Measurements from ENCODE around the gene DNA2. TPM values are rescaled to one million over a fixed set of nuclear protein-coding genes. Genes with fewer than 3 reads are reported as not detected.
"Not testable (repeated sequence)": the region's sequence is repeated elsewhere in the genome, so short reads cannot be mapped to it uniquely, and the experiment has no call there.

DNA2 gene, protein sequence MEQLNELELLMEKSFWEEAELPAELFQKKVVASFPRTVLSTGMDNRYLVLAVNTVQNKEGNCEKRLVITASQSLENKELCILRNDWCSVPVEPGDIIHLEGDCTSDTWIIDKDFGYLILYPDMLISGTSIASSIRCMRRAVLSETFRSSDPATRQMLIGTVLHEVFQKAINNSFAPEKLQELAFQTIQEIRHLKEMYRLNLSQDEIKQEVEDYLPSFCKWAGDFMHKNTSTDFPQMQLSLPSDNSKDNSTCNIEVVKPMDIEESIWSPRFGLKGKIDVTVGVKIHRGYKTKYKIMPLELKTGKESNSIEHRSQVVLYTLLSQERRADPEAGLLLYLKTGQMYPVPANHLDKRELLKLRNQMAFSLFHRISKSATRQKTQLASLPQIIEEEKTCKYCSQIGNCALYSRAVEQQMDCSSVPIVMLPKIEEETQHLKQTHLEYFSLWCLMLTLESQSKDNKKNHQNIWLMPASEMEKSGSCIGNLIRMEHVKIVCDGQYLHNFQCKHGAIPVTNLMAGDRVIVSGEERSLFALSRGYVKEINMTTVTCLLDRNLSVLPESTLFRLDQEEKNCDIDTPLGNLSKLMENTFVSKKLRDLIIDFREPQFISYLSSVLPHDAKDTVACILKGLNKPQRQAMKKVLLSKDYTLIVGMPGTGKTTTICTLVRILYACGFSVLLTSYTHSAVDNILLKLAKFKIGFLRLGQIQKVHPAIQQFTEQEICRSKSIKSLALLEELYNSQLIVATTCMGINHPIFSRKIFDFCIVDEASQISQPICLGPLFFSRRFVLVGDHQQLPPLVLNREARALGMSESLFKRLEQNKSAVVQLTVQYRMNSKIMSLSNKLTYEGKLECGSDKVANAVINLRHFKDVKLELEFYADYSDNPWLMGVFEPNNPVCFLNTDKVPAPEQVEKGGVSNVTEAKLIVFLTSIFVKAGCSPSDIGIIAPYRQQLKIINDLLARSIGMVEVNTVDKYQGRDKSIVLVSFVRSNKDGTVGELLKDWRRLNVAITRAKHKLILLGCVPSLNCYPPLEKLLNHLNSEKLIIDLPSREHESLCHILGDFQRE
- total RNA-seq, result 3.5 TPM

DNA sequence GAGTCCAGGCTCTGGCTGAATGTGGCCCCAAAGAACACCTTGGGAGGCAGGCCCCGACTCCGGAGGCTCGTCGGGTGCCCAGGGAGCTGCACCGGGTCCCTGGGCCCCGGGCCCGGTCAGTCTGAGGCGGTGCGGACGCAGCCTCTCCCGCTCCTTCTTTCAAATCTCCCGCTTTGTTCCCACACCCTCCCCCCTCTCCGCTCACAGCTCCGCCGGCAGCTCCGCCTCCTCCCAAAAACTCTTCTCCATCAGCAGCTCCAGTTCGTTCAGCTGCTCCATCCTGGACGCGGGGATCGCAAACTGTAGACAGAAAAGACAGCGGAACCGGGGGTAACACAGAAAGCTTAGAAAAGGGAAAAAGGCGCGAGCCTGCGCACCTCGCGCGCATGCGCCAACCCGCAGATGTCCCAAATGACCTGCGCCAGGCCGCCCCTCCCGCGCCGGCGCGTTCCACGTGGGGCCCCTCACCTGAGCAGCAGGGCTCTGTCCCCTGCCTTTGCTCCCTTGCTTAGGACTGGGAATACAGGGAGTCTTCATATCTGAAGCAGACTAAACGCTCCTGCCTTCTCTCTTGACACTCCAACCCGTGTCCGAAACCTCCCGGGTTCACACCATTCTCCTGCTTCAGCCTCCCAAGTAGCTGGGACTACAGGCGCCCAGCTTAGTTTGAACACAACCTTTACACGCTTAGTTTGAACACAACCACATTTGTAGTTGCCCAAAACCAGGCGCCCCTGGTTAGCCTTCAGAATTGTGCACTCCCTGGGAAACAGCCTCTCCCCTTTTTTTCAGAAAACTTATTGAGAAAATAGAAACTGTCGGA, at the start of gene DNA2:
TSS of gene DNA2 (minus strand) at position 388 of the 823 bp plus-strand sequence. CDS start at position 279, 109 bp downstream.
- peak; percentile 80 for DNase-seq (ENCODE audit: low spot score)
- peak; percentile 92 for ATAC-seq

DNA sequence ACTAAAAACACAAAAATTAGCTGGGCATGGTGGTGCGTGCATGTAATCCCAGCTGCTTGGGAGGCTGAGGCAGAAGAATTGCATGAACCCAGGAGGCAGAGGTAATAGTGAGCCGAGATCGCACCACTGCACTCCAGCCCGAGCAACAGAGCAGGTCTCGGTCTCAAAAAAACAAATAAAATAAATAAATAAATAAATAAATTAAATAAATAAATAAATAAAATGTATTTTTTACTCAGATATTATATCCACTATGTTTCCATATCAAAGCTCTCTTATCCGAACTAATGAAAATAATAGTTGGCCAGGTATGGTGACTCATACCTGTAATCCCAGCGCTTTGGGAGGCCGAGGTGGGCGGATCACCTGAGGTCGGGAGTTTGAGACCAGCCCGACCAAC, 46.8 kb upstream of the DNA2 start:
- DNase-seq (ENCODE audit: low spot score); ATAC-seq: not testable (repeated sequence)

DNA sequence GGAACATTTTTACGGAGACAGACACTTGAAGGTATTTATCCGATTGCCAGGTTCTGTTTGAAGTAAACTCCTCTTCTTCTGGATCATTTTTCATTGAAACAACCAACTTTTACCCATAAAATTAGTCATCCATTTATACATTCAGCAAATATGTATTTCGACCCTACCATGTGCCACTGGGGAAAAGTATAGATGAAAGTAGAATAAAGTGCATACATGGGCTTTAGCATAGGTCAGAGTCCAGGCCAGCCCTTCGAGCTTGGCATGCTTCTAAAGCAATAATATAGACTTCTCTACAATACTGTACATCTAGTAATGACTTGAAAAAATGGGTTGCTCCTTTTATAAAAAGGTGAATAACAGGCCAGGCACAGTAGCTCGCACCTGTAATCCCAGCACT, 45.4 kb upstream of the DNA2 start:
- DNase-seq (ENCODE audit: low spot score) (no peak), ATAC-seq (no peak)

DNA sequence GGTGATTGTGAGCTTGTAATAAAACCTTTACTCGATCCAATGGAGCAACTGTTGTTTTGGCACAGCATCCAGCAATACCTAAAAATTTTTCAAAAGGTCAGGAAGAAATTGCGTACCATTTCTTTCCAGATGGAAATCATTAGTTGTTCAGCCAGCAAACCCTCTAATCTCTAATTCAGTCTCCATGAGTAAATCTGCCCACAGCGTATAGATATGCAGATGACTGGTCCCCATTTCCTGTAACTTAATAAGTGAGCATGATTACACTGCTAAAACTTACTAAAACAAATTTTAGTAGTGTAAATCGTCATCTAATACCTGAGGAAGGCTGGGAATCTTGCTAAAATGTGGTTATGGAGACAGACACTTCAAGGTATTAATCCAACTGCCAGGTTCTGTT, 45.0 kb upstream of the DNA2 start:
- DNase-seq (ENCODE audit: low spot score) (no peak), ATAC-seq (no peak)

DNA sequence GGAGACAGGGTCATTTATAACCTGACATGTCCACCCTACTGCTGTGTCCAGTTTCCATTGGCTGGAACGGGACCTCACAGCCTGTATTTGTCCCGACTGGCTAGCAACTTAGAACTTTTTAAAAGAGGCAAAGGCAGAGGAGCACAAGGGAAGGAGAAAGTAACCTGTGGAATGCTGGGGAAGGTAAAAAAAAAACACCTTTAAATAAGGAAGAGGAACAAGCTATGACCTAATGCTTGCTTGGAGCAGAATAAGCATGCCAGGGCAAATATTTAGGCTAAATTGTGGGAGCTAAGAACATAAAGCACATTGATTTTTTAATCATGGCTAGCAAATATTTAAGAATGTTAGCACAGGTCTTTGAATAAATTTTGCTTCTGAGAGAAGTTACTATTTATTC, 44.4 kb upstream of the DNA2 start:
- not testable (repeated sequence) for ATAC-seq
- peak; percentile 5 for DNase-seq (ENCODE audit: low spot score)

DNA sequence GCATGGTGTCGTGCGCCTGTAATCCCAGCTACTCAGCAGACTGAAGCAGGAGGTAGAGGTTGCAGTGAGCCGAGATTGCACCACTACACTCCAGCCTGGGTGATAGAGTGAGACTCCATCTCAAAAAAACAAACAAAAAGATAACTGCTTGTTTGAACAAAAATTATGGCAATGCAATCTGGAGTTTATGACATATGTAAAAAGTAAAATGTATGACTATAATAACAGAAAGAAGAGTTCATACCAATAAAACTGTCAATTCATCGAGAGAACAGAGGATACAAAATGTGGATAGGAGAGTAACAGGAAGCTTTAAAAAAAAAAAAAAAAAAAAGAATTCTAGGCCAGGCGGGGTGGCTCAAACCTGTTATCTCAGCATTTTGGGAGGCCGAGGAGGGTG, 36.3 kb upstream of the DNA2 start:
- no peak for ATAC-seq
- DNase-seq (ENCODE audit: low spot score), result no peak

DNA sequence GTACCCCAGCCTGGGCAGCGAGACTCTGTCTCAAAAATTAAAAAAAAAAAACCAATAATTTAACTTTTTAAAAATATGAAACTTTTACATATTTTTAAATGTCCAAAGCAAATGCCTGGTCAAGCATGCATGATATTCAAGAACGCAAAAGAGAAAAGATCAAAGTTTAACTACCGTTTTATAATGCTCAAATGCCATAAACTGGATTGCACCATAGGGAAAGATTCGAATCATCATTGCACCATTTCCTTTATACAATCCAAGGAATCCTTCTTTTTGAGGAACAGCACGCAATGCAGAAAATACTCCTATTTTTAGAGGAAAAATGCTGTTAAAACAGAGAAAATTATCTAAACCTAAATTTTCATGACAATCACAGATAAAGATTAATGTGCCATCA, 34.6 kb upstream of the DNA2 start:
- DNase-seq (ENCODE audit: low spot score), result no peak
- no peak for ATAC-seq

DNA sequence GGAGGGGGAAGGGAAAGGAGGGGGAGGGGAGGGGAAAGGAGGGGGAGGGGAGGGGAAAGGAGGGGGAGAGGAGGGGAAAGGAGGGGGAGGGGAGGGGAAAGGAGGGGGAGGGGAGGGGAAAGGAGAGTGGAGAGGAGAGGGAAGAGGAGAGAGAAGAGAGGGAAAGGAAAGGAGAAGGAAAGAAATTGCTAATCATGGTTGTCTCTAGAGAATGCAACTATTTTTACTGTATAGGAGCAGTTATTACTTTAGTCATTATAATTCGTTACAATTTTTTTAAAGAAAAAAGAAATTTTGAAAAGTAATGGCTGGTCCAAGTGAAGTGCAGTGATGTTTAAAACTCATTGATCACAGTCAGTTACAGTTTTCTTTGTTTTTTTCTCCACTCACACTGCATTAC, 31.1 kb upstream of the DNA2 start:
- ATAC-seq (no peak), DNase-seq (ENCODE audit: low spot score) (no peak)

DNA sequence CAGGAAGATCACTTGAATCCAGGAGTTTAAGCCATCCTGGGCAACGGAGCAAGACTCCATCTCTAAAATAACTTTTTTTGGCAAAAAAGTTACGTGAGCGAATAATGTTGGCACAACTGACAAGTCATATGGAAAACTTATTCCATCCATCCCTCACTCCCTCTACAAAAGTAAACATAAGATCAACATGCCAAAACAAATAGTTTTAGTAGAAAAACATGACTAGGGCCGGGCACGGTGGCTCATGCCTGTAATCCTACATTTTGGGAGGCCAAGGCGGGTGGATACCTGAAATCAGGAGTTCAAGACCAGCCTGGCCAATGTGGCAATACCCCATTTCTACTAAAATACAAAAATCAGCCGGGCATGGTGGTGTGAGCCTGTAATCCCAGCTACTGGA, 29.9 kb upstream of the DNA2 start:
- DNase-seq (ENCODE audit: low spot score), result peak; percentile 10
- no peak for ATAC-seq

DNA sequence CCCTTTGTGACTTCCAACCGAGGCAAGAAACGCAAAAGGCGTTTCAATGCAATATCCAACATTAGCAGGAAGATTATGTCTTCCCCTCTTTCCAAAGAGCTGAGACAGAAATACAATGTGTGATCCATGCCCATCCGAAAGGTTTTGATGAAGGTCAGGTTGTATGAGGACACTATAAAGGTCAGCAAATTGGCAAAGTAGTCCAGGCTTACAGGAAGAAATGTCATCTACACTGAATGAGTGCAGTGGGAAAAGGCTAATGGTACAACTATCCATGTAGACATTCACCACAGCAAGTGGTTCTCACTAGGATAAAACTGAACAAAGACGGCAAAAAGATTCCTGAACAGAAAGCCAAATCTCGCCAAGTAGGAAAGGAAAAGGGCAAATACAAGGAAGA, 27.8 kb upstream of the DNA2 start:
- ATAC-seq (no peak), DNase-seq (ENCODE audit: low spot score) (peak; percentile 6)

DNA sequence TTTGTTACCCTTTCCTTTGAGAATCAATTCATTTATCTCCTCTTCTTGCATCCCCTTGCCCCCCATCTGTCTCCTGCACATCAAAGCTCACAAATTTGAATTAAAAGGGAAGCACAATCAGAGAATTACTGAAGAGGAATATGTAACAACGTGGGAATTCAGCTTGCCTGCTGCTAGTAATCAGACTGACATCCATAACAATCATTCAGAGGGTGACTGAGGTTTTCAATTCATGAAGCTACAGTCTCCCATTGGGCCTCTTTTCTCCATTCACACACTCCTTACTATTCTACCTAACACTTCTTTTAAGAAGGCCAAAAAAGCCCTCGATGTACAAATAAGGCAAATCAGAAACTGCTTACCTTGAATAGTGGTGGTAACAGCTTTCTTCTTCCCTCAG, 24.3 kb upstream of the DNA2 start:
- DNase-seq (ENCODE audit: low spot score) (no peak), ATAC-seq (no peak)

DNA sequence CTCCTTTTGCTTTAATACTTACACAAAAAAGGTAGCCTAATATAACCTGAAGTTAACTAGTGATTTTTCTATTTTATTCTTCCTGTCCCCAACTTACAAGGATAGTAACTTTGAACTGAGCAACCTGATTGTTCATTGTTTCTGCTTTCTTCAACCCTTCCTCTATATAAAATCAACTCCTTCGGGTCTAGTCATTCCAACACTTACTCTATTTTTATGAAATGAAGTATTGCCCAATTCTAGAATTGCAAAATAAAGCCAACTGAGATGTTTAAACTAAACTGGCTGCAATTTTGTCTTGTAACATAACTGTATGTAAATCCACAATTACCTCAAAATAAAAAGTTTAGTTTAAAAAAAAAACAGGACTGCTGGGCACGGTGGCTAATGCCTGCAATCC, 20.3 kb upstream of the DNA2 start:
- DNase-seq (ENCODE audit: low spot score) (no peak), ATAC-seq (no peak)

DNA sequence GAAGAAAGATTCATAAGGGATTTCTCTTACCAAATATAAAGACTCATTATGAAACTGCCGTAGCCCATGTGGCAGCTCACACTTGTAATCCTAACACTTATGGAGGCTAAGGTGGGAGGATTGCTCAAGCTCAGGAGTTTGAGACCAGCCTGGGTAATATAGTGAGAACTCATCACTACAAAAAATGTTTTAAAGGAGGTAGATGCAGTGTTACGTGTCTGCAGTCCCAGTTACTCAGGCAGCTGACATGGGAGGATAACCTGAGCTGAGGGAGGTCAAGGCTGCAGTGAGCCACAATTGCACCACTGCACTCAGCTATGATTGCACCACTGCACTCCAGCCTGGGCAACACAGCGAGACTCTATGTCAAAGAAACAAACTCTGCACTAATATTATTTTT, 18.1 kb upstream of the DNA2 start:
- peak; percentile 54 for ATAC-seq

DNA sequence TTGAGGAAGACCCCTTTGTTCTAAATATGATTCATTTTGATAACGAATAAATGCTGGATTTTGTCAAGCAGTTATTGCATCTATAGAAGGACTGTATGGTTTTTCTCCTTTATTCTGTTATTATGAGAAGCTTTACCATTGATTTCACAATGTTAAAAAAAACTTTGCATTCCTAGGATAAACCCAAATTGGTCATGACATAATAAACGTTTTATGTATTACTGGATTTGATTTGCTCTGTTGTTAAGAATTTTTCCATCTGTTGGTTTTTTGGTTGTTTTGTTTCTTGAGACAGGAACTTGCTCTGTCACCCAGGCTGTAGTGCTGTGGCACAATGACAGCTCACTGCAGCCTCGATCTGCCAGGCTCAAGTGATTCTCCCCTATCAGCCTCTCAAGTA, 2.2 kb upstream of the DNA2 start:
- DNase-seq (ENCODE audit: low spot score), result no peak
- no peak for ATAC-seq

More for the DNA sequence above, 18.1 kb upstream of the DNA2 start:
- no peak for DNase-seq (ENCODE audit: low spot score)

DNA sequence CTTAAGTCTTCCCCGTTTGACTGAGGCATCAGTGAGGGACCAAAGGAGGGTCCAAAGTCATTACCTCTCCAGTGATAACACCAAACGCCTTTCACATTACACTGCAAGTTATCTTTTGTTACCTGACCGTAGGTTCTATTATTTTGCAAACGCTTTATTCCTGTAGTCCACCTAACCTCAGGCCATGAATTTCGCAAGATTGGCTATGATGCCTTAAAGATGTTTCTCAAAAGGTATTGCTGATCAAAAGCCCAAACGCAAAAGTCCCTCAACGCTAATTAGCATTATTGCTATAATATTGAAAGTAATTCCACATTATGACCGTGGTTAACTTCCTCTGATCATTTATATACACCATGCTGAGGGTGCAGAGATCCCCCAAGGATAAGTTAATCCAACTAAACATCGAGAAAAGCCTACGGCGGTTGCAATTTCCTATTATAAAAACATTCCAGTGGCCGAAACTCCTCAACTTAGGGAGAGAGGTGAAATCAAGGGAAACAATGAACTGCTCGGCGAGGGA, 649 bp downstream of the DNA2 start:
- DNase-seq (ENCODE audit: low spot score), result no peak
- no peak for ATAC-seq

DNA sequence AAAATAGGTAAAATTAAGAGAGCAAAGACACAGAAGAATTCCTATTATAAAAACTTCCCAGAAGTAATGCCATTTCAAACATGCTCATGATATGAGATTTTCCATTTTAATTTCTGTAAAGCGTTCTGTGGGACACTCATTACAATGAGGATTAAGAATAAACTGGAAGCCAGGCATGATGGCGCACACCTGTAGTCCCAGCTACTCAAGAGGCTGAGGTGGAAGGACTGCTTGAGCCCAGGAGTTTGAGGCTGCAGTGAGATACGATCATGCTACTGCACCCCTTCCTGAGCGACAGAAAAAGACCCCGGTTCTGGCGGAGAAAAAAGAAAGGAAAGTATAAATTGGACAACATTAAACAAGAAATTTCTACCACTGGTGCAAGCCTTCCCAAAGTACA, 1.5 kb downstream of the DNA2 start:
- no peak for DNase-seq (ENCODE audit: low spot score)
- no peak for ATAC-seq

DNA sequence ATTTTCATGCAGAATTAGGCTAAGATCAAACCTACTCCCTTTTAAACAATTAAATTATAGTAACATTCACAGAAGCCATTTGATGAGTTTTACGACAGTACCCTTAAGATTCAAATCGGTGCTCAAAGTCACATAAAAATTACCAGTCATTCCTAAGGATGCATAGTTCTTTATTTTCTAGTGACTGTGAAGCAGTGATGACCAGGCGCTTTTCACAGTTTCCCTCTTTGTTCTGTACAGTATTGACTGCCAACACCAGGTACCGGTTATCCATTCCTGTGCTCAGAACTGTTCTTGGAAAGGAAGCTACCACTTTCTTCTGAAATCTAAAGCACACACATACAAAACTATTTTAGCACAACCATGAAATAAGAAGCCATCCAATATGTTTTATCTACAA, 1.9 kb downstream of the DNA2 start:
- no peak for DNase-seq (ENCODE audit: low spot score)
- ATAC-seq, result no peak

DNA sequence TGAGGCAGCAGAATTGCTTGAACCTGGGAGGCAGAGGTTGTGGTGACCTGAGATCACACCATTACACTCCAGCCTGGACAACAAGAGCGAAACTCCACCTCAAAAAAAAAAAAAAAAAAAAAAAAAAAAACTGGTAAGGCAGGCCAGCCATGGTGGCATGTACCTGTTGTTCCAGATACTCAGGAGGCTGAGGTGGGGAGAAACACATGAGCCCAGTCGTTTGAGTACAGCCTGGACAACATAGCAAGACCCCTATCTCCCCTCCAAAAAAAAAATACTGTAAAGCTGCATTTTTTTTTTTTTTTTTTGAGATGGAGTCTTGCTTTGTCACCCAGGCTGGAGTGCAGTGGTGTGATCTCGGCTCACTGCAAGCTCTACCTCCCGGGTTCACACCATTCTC, 7.0 kb downstream of the DNA2 start:
- DNase-seq (ENCODE audit: low spot score); ATAC-seq: not testable (repeated sequence)

DNA sequence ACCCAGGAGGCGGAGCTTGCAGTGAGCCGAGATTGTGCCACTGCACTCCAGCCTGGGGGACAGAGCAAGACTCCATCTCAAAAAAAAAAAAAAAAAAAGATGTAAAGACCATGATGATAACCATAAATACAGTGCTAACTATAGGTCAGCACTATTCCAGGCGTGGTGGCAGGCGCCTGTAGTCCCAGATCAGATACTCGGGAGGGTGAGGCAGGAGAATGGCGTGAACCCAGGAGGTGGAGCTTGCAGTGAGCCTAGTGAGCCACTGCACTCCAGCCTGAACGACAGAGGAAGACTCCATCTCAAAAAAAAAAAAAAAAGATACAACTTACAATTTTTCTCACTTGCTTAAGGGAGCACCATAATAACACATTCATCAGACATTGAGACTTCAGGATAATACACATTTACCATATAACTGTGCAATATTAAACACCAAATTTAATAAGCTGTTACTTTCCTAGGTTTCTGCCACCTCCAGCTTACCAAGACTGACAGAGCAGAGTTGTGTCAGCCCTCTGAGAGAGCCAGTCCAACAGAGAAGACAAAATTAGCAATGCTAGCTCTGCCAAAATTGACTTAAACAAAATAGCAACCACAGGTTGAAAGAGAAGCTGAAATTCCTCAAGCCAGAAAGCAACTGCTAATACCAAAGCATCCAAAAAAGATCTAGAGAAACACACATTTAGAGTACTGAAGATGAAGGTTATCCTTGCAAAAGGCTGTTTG, 8.2 kb downstream of the DNA2 start:
- no peak for ATAC-seq
- no peak for DNase-seq (ENCODE audit: low spot score)

DNA sequence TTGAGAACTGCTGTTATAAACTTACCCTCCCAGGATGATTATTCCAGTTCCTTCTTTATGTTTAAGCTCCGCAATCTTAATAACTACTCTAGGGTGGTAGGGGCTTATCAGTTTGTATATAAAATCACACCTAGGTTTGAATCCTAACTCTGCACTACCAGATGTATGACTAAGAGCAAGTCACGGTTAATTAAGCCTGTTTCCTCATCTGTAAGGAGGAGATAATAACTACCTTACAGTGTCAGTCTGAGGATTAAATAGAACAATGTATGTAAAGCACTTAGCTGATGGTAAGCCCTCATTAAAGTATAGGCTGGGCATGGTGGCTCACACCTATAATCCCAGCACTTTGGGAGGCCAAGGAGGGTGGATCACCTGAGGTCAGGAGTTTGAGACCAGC, 9.2 kb downstream of the DNA2 start:
- DNase-seq (ENCODE audit: low spot score) (no peak), ATAC-seq (no peak)

Measured in left lobe of liver (tissue), 2 donors.